Measurements from ENCODE around the gene ALG1.
"Not testable (repeated sequence)": the region's sequence is repeated elsewhere in the genome, so short reads cannot be mapped to it uniquely, and the experiment has no call there.

ALG1 gene

DNA sequence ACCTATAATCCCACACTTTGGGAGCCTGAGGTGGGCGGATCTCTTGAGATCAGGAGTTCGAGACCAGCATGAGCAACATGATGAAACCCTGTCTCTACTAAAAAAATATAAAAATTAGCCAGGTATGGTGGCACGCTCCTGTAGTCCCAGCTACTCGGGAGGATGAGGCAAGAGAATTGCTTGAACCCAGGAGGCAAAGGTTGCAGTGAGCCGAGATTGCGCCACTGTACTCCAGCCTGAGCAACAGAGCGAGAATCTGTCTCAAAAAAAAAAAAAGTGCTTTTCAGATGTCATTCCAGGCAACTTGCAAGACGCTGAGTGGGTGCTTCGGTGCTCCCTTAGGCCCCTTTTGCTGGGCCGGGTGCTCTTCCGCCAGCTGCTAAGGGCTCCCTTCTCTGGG, 27.1 kb upstream of the ALG1 start:
- DNase-seq (ENCODE audit: low read depth): not testable (repeated sequence)

- no peak for DNase-seq (ENCODE audit: low read depth)
These were observed 26.0 kb upstream of the ALG1 start for GRCh38 chr16:5045499-5046115.

- no peak for DNase-seq (ENCODE audit: low read depth)
These were observed 24.7 kb upstream of the ALG1 start for GRCh38 chr16:5046914-5047313.

DNA sequence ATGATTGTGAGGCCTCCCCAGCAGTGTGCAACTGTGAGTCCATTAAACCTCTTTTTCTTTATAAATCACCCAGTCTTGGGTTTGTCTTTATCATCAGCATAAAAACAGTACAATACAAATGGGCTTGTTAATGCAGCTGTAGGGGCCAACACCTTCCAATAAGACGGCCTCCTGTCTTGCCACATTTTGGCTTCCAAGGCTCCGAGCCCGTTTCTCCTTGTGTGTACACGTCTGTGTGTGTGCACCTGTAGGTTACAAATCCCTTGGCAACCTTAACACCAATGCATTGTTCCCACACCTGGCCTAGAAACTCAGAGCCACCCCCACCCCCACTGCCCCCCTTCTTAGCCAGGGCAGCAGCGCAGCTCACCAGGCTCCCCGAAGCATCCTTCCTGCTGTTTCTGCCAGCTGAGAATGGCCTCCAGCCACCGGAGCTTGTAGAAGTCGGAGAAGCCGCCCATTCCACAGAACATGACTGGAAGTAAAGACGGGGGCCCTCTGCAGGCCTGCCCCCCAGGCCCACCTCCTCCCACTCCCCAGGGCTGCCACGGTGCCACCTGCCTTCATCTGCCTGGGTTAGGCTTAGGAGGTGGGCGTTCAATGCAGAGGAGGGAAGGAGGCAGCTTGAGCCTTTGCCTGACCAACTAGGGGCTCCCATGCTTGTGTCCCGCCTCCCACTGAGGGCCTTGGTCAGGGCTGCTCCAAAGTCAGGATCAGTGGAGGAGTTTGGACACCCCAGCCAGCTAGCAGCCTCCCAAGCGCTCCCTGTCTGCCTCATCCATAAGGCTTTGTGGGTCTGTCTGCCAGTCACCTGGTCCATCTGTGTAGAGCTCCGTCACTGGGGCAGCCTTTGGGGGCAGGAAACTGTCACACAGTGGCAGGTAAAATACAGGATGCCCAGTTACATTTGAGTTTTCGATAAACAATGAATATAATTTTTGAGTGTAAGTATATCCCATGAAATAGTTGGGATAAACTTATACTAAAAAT, 16.5 kb upstream of the ALG1 start:
- DNase-seq (ENCODE audit: low read depth): no peak

DNA sequence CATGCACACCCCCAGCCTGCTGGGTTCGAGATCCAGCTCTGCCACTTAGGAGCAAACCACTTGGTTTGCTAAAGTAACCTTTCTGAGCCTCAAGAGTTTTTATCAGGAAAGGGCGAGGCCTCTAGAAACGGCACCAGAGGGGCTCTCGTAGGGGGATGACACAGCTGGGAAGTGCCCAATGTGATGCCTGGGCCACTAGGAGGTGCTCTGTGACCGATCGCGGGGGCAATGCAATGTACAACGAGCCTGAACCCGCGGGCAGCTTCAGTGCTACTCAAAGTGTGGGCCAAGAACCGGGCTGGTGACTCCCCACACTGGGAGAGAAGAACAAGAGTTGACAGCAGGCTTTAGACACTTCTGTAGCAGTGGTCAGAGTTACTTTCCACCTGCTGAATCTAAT, 15.3 kb upstream of the ALG1 start:
- no peak for DNase-seq (ENCODE audit: low read depth)

- no peak for DNase-seq (ENCODE audit: low read depth)
These were observed 13.2 kb upstream of the ALG1 start for GRCh38 chr16:5058476-5058875.

DNA sequence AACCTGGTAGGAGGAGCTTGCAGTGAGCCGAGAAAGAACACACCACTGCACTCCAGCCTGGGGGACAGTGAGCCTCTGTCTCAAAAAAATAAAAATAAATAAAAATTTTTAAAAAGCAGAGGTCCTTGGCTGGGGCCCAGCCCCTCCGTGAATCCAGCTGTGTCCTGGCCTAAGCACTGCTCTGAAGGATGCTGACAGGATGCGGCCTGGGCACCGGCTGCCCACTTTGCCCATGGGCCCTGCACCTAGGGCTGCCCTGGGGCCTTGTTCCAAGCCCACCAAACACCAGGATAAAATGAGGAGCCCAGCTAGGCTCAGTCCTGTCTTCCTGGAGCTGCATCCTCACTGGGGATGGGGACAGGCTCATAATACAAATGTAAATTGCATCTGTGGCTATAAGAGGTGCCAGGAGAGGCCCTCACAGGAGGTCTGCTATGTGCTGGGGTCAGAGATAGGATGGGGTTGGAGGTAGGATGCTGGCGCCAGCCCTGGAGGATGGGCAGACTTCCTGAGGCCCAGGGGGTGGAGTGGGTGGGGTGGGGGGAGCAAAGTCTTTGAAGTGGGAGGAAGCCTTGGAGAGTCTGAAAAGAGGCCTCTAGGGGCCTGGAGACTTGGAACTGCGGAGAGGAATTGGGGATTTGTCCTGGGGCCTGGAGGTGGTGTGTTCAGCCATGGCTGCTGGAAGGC, 12.1 kb upstream of the ALG1 start:
- no peak for DNase-seq (ENCODE audit: low read depth)

GRCh38 chr16:5060073-5060641, 11.5 kb upstream of the ALG1 start:
- DNase-seq (ENCODE audit: low read depth): no peak

- DNase-seq (ENCODE audit: low read depth): no peak
These were observed 9.6 kb upstream of the ALG1 start for GRCh38 chr16:5062051-5062450.

DNA sequence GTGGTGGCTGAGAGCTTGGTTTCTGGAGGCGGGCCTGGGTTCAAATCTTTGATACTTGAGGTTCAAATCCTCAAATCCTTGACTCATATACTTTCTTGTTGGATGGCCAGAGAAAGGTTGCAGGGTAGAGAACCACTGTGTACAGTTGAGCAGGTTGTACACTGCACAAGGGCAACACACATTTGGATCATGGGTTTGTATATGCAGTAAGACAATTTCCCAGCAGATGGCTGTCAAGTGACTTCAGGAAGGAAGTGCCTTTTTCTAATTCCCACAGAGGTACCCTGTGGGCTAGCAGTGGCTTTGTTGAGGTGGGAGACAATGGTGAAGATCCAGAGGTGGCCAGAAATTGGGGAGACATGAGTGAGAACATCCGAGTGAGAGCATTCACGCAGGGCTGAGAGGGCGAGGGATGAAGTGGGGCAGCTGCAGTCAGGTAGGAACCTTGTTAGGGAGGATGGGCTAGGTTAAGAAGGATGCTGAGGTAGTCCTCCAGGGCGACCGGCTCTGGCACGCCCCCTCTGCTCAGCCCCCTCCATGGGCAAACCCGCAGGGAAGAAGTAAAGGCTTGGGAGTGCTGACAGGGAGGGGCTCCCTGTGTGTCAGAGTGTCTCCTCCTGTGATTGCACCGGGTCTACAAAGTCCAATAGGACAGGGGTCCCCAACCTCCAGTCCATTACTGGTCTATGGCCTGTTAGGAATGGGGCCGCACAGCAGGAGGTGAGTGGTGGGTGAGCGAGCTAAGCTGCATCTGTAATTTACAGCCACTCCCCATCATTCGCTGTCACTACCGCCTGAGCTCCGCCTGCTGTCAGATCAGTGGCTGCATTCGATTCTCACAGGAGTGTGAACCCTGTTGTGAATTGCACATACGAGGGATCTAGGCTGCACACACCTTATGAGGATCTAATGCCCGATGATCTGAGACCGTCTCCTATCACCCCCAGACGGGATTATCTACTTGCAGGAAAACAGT, 8.6 kb upstream of the ALG1 start:
- DNase-seq (ENCODE audit: low read depth): no peak

- DNase-seq (ENCODE audit: low read depth): no peak
These were observed 6.7 kb upstream of the ALG1 start for GRCh38 chr16:5064915-5065314.

DNA sequence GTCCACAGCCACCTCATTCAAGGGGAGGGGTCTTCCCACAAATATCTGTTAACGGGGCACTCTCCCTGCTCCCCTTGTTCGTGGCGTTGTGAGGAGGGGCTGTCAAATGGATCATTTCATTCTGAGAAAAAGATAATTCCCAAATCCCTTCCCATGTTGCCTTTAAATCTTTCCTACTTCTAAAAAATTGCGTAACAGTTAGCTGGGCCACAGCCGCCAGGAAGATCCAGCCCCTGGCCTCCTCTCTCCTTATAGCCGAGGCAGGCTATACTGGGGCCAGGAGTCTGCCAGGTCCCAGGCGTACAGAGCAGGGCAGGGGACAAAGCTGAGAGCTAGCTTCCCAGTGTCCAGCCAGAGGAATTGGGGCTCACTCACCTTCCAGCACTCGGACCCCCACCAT, 6.3 kb upstream of the ALG1 start:
- DNase-seq (ENCODE audit: low read depth): no peak

- DNase-seq (ENCODE audit: low read depth): no peak
These were observed 5.8 kb upstream of the ALG1 start, which contains the start of gene C16orf89 for GRCh38 chr16:5065813-5066212. C16orf89 (minus strand) TSS chr16:5065956; CDS start chr16:5065908, 48 bp downstream.

- DNase-seq (ENCODE audit: low read depth): no peak
These were observed 5.1 kb upstream of the ALG1 start for GRCh38 chr16:5066511-5066910.

- no peak for DNase-seq (ENCODE audit: low read depth)
These were observed 2.6 kb upstream of the ALG1 start for GRCh38 chr16:5069048-5069447.

DNA sequence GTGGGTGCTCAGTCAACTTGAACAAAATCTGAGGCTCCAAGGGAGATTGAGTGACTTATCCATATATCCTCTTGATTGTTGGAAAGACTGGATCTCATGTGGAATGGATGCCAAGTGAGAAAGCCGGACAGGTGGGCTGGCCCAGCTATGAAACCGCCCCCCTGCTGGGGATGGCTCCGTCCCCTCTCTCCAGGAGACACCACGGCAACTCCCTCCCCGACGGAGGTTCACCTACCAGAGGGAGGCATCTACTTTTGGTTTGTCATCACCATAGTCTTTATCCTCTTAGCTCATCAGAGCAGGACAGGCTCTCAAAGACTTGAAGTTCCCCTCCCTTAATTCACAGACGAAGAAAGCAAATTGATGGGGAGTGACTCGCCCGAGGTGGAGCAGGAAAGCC, 1.8 kb upstream of the ALG1 start:
- no peak for DNase-seq (ENCODE audit: low read depth)

- no peak for DNase-seq (ENCODE audit: low read depth)
These were observed 1.0 kb upstream of the ALG1 start for GRCh38 chr16:5070431-5071186.

DNA sequence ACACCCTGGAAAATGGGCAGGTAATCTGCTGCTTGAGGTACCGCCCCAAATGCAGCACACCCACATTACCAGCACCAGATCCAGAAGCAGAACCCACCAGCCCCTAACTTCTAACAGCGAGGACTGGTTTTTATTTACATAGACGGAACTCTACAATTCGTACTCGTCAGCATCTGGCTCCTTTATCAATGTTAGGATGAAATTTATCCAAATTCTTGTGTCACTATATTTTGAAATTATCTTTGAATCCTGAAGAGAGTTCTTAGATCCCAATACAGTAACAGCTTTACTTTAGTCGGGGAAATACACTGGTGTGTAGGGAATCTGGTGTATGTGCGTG, 332 bp upstream of the ALG1 start:
- no peak for DNase-seq (ENCODE audit: low read depth)

DNA sequence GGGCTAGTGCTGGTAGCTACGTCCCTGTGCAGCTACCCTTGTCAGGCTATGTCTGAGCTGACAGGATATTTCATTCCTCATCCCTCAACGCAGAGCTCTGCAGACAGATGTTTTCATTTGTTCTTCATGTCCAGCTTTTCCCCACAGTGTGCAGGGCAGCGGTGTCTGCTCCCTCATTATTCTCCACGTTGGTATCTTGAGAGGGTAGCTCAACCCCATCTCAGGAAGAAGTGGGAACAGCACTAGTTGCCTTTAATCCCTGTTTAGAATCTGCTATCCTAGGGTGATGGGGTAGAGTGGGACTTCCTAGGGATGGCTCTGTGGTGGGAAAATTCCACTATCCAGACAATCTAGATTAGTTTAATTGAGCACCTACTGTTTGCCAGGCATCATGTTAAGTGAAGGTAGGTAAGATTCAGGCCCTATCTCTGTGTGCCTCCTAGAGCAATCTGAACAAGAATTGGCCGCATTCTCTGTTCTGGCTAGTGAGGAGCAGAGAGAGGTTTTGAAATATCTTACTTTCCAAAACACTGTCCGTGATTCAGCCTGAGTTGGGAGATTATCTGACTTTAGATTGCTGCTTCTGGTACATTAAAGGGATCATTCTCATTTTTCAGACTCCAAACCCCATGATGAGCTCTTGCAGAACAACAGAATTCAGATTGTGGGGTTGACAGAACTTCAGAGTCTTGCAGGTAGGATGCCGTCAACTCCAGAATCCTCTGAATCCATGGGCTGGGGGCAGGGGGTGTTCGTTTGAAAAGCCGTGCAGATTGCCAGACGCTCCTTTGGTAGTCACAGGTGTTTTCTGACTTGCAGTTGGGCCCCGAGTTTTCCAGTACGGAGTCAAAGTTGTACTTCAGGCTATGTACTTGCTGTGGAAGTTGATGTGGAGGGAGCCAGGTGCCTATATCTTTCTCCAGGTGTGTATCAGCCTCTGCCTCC, 963 bp downstream of the ALG1 start:
- DNase-seq (ENCODE audit: low read depth): no peak

- DNase-seq (ENCODE audit: low read depth): no peak
These were observed 1.6 kb downstream of the ALG1 start for GRCh38 chr16:5073279-5073629.
